SK-N-MC (cell line): ENCODE results near the gene SKP1.

Experiments used
- EZH2 ChIP-seq: fragments of 200-600 bp; sonication (generic); IDR thresholded peaks from one replicate; pipeline ENCODE4 v1.6.1; 2017; ENCODE audit warnings: antibody characterized with exemption
- FOXP2 ChIP-seq: optimal IDR thresholded peaks from 2 replicates; pipeline ENCODE3; 2011; ENCODE audit warnings: mild to moderate bottlenecking, moderate library complexity; ENCODE audit not compliant: insufficient read depth; ENCODE audit errors: extremely low read length, control extremely low read depth
- POLR2AphosphoS5 ChIP-seq: IDR thresholded peaks from 2 replicates; pipeline ENCODE4 v1.6.1; 2012; ENCODE audit warnings: mild to moderate bottlenecking, low read depth, low read length, borderline replicate concordance

- no peak for TF ChIP-seq POLR2AphosphoS5
- TF ChIP-seq EZH2, result no peak
- no peak for TF ChIP-seq FOXP2
Observed at GRCh38 chr5:134114886-134115805, 61.6 kb downstream of the SKP1 start.
